Dedifferentiated amniotic fluid mesenchymal stem cell (primary cell): ENCODE measurements around the gene C19orf25.

ENCODE experiments used
- DNase-seq: peaks from one replicate; pipeline ENCODE4 v3.0.0-alpha.2; 2016; ENCODE audit errors: extremely low spot score

The C19orf25 gene

DNA sequence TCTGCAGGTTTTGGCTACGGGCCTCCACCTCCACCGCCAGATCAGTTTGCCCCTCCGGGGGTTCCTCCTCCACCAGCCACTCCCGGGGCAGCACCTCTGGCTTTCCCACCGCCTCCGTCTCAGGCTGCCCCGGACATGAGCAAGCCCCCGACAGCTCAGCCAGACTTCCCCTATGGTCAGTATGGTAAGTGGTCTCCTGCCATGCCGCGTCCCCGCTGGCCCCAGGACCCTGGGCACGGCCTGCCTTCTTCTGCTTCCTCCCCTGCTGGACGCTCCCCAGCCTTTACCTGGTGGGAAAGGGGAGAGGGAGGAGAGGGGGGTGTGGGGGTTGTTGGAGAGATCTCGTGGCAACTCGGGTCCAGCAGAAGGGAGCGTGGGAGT lies 46.5 kb downstream of the C19orf25 start:
- no peak for DNase-seq

GRCh38 chr19:1431759-1432506 lies 47.1 kb downstream of the C19orf25 start:
- no peak for DNase-seq

DNA sequence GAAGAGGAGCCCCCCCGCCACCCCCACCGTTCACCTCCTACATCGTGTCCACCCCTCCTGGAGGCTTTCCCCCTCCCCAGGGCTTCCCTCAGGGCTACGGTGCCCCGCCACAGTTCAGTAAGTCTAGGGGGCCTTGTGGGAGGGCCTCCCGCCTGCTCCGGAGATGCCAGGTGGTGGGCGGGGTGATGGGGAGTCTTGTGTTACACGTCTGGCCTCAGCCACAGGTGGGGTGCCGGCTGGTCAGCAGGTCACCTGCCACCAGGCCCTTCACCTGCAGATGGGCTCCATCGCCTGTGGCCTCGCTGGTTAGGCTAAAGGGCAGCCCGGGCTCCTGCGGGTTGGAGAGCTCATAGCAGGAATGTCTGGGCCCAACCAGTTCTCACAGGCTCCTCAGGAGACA lies 48.8 kb downstream of the C19orf25 start:
- DNase-seq = no peak

- DNase-seq = no peak
These were observed 49.3 kb downstream of the C19orf25 start for GRCh38 chr19:1429750-1430149.

GRCh38 chr19:1428738-1429391 lies 50.1 kb downstream of the C19orf25 start:
- no peak for DNase-seq

DNA sequence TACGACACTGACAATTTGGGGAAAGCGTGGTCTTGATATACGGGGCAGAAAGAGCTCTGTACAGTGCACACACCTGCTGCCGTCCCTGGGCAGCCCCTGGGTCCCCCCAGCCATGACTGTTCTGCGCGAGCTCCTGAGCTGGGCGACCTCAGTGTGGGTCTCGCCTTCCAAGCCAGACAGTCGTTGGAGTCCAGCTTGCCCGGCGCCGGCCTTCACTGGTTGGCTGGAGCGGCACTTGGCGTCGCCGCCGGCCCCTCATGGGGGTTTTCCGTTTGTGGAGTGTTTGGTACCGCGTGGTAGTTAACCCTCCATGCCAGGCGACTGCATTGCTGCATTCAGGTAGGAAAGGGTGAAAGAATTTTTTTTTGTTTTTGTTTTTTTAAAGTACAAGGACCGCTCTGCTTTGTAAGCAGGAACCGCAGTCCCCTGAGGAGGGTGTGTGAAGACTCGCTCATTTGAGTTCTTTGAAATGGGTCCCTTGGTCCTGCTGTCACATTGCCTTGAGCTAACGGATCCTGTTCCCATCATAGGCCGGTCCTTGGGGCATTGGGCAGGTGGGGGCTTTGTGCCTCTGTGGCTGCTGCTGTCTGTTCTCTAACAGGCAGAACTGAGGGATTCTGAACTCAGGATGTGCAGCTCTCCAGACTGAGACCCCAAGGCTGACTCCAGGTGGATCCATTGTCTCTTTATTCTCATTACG lies 51.6 kb downstream of the C19orf25 start:
- DNase-seq = no peak

DNA sequence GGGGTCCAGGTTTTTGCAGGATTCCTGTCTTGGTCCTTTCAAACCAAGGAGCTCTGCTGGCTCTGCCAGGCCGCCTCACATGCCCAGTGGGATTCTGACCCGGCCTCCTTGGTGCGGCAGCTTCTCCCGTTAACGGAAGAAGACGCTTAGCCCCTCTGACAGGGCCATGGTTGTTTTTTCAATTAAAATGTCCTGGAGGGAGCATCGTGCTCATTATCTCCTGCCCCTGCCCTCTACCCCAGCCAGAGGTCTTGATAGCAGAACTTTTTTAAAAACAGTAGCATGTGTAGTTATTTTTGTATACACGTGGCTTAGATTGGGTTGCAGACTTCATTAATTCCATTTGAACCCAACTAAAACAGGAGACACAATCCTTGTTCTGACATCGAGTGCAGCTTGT lies 52.3 kb downstream of the C19orf25 start:
- DNase-seq = no peak

GRCh38 chr19:1425902-1426301 lies 53.1 kb downstream of the C19orf25 start:
- no peak for DNase-seq

DNA sequence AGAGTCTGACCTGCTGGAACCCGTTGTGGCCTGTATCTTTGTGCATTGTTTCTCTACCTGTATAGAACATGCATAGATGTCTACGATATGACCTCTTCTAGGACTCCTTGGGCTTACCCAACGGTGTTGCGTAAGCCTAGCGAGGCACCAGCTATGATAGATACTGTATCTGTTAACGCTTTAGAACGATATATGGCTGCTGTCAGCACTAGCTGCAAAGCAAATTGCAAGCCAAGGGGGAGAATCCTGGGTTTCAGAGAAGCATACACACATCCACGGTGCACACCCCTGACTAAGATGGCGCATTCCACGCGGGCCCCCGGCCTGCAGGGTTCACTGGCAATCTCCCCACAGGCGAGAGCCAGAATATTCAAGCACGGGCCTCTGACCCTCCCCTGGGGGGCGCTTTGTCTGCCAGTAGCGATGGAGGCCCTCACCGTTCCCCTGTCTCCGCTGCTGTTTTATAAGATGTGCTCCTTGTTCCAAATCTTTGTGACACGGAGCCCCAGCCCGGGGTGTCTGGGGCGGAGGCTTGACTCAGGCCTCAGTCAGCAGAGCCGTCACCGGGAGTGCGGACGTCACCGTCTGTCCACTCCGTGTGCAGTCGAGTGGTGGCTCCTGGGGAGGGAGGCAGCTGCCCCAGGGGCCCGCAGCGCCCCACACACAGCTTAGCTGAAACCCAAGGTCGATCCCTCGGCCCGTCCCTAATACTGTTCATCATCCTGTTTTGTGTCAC lies 53.7 kb downstream of the C19orf25 start:
- no peak for DNase-seq

- DNase-seq = no peak
These were observed 54.6 kb downstream of the C19orf25 start for GRCh38 chr19:1424192-1424955.

DNA sequence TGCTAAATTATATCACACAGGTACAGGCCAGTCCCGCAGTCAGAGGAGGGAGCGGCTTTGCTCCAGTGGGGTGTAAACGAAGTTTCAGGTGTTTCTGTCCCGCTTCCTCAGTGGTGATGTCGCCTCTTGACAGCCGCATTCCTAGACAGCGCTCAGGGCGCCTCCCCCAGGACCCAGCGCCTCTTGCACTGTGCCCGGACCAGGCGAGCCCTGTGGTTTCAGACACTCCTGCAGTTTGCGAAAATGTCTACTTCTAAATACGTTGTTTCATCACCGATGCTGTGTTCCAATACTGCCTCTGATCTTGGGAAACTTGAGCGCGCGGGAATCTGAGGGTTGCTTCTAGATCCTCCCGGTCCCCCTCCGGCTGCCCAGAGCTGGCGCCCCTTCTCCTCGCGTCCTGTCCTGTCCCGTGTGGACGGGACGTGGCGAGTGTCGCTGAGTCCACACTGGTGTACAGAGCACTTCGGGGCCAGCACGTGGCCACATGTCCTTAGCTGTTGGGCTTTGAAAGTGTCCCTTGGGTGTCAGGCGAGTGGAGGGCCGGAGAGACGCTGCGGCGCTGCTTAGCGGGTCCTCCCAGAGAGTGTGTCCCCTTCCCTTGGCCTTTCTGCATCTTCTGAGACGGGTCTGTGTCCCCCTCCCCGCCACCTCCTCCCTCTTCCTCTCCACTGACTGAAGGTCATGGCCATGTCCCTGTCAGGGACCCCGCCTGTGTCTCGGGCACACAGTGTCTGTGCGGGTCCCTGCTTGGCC lies 55.4 kb downstream of the C19orf25 start:
- DNase-seq = no peak
